GM21619 (cell line): ENCODE results near the gene TDP1.

Experiments
- ATAC-seq: cut with Tn5 transposase; IDR thresholded peaks from one replicate; pipeline ENCODE4 v1.9.1; 2021; ENCODE audit not compliant: unreplicated experiment

The TDP1 gene

DNA sequence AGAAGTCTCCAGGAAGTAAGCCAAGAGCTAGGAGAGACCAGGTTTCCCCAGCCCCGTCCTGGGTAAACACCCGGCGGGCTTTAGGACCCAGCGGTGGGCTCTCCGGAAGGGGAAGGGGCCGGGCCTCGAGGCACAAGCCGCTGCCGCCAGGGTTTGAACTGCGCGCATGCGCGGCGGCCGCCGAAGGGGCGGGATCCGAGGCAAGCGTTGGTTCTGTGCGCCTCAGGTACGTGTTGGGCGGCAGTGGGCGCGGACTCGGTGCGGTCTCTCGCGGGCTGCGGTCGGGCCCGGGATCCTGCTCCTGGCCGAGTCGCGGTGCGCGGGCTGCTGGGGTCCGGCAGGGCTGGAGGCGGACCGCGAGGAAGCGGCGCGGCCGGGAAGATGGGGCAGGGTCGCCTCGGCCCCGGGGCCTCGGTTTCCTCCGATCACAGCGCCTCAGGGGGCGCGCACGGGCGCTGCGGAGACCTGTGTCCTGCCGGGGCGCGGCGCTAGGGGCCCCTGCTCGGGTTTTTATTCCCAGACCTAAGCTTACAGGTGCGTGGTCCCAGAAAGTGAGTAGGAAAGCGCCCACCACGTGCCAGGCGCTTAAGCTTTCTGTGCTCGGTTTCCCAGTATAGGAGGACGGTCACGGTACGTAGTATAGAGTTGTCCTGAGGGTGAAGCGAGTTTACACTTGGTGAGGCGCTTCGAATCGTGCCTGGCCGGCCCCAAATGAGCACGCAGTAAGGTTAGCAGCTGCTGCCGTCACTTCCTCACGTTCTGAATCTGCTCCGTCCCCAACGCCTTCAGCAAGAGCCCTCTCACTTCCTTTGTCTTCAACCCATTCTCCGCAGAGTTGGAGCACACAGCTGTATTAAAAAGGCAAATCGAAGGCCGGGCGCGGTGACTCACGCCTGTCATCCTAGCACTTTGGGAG lies at the start of gene TDP1:
TDP1 (plus strand) TSS at position 183 of the 916 bp plus-strand sequence. CDS start 7,188 bp downstream, outside the sequence.
- peak; percentile 52 for ATAC-seq

DNA sequence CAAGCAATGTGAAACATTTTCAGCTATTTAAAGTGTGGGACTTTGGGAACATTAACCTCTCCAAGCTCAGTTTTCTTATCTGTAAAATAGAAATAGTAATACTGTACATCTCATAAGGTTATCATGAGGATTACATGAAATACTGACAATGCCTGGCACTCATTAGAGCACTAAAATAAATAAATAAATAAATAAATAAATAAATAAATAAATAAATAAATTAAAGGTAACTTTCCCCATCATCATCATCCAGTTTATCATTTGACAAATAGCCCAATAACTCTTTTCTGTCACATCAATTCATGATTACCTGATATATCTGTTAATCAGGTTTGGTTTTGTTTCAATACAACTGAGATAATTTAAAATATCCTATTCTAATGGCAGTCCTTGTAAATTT lies 49.7 kb upstream of the TDP1 start:
- no peak for ATAC-seq

- ATAC-seq, result no peak
Measured at GRCh38 chr14:89907655-89908054, 48.1 kb upstream of the TDP1 start.

- no peak for ATAC-seq
Measured at GRCh38 chr14:89908712-89909450, 46.8 kb upstream of the TDP1 start.

DNA sequence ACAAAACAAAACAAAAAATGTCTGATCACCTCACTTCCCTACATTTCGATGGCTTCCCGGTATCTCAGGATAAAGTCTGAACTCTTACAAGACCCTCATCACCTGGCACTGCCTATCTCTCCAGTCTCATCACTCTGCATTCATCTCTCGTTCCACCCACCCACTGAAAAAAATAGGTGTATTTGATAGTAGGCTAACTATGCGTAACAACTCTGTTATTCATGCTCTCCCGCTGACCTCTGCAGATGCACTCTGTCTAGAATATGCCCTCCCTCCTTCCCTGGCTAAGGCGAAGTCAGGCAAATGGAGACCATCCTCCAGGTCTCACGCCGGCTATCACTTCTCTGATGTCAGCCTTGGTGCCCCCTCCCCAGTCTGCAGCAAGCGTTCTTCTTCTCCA lies 46.1 kb upstream of the TDP1 start:
- no peak for ATAC-seq

- no peak for ATAC-seq
Measured at GRCh38 chr14:89910691-89911009, 45.1 kb upstream of the TDP1 start.

- ATAC-seq, result no peak
Measured at GRCh38 chr14:89911010-89911919, 44.5 kb upstream of the TDP1 start.

GRCh38 chr14:89912221-89912620 lies 43.5 kb upstream of the TDP1 start:
- ATAC-seq, result no peak

GRCh38 chr14:89912667-89913211 lies 43.0 kb upstream of the TDP1 start:
- no peak for ATAC-seq

GRCh38 chr14:89915114-89915878 lies 40.4 kb upstream of the TDP1 start:
- no peak for ATAC-seq

- no peak for ATAC-seq
Measured at GRCh38 chr14:89918721-89919120, 37.0 kb upstream of the TDP1 start.

DNA sequence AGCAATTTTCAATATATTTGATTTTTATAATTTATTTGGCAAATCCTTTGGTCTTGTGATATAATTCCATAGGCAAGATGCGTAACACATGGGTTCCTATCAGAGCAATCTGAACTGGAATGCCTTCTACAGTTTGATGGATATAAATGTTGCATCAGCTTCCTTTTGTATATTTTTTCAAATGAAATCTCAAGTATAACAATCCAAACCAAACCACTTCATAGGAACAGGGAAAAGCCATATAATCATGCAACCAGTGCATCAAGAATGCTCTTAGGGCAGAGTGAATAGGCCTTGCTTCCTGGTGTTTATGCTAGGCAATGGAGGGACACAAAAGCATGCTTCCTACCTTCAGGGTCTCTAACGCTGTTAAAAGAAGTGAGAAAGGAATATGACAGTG lies 35.7 kb upstream of the TDP1 start:
- ATAC-seq, result no peak

GRCh38 chr14:89921346-89921745 lies 34.4 kb upstream of the TDP1 start:
- no peak for ATAC-seq

DNA sequence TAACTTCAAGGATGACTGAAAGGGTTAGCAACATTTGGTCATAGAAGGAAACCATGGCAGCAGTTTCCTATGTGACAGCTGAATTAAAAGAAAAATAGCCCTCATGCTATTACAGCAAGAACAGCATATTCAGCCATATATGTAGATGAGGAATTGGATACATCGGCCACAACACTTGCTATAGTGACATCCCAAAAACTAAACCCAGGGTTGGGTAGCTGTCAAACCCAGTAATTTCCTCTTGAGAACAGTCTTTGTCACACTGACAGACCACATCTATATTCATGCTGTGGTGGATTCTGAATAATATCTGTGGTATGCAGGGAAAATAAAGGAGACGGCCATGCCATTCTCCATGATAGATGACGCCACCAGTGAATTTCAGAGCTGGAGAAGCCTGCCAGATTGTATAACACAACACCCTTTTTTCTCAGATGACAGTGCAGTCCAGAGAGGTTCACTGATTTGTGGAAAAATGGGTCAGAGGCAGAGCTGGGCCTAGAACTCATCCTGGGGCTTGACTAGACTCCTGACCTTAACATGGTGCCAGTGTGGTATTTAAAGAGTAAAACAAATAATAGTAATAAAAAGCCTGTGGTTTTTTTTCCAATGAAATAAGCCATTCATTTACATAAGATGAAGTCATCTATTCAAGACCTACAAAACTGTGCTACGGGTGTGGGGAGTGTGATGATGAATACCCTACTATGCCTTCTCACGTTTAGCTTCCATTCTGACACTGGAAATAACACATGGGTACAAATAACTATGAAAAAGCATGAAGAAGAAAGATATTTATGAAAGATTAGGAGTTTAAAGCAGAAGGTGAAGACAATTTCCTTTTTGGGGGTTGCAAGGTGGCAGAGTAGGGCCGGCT lies 33.5 kb upstream of the TDP1 start:
- no peak for ATAC-seq

GRCh38 chr14:89924268-89924667 lies 31.5 kb upstream of the TDP1 start:
- no peak for ATAC-seq

DNA sequence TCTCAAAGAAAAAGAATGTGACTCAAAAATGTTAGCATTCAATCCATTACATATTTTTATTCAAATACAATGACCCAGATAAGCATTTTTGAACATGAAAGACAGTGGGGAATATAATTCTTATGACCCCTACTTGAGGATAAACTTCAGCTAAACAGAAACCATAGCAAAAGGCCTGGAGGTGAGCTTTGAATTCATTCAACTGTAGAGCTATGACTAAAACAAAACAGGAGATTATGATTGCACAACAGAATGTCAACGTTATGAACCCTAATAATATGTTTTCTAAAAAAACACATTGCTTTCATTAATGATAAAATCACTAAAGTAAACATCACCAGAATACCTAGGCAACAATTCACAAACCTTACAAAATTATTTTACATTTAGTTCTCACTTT lies 29.0 kb upstream of the TDP1 start:
- ATAC-seq, result no peak

- ATAC-seq, result no peak
Measured at GRCh38 chr14:89927186-89927865, 28.4 kb upstream of the TDP1 start.

DNA sequence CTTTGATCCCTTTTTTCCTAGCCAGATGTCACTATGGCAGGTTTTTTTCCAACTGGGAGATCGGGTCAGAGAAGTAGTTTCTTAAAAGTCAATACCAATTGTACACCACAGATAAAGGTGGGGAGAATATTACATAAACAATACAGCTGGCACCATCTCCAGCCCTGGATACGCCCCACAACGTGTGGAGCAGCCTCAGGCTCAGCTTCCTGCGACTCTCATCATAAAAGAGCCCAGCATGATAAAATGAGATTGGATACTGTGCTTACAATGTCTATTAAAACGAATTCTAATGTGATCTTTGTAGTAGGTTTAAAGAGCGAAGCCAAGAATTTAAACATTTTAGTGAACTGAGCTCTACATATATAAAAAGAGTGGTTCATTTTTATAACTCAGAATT lies 22.7 kb upstream of the TDP1 start:
- ATAC-seq, result no peak
